GM06990 (cell line): ENCODE measurements around the gene SEL1L3.

ENCODE experiments used
- DNase-seq: peaks from one replicate; pipeline ENCODE4 v3.0.0-alpha.2; 2011; ENCODE audit not compliant: insufficient read length; ENCODE audit errors: extremely low read depth
- H3K27me3 ChIP-seq: replicated peaks from 2 replicates; pipeline ENCODE4 v1.6.0; 2011; ENCODE audit warnings: low read length; ENCODE audit not compliant: control insufficient read depth, insufficient read depth
- H3K36me3 ChIP-seq: 2 replicates; pipeline ENCODE4 v1.5.1; 2011; ENCODE audit warnings: low read length; ENCODE audit not compliant: control insufficient read depth, insufficient read depth
- H3K4me3 ChIP-seq: replicated peaks from 2 replicates; pipeline ENCODE4 v1.5.1; 2011; ENCODE audit warnings: low read depth, mild to moderate bottlenecking, control low read depth, low read length
- TF ChIP-seq, protein P1 (sequence below): IDR thresholded peaks from 2 replicates; pipeline ENCODE4 v1.5.1; 2011; ENCODE audit warnings: low read length, control low read depth, mild to moderate bottlenecking, inconsistent platforms; ENCODE audit not compliant: insufficient read depth, poor library complexity, severe bottlenecking

The SEL1L3 gene

DNA sequence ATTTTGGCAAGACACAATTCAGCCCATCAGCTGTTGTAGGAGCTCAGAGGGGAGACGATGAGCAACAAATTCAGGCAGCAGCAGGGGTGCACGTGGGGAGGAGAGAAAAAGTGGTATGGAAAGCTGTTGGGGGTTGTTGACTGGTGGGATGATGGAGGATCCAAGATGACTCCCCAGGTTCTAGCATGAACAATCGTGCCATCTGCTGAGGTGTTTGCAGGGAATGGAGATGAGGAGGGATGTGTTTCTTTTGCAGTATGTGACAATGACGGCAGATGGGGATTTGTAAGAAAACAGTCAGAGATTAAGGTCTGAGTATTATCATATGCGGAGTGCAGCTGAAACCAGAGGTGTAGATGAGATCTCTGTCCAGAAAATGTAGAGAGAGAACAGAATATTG lies 63.3 kb downstream of the SEL1L3 start:
- DNase-seq = no peak
- TF ChIP-seq, protein P1, sequence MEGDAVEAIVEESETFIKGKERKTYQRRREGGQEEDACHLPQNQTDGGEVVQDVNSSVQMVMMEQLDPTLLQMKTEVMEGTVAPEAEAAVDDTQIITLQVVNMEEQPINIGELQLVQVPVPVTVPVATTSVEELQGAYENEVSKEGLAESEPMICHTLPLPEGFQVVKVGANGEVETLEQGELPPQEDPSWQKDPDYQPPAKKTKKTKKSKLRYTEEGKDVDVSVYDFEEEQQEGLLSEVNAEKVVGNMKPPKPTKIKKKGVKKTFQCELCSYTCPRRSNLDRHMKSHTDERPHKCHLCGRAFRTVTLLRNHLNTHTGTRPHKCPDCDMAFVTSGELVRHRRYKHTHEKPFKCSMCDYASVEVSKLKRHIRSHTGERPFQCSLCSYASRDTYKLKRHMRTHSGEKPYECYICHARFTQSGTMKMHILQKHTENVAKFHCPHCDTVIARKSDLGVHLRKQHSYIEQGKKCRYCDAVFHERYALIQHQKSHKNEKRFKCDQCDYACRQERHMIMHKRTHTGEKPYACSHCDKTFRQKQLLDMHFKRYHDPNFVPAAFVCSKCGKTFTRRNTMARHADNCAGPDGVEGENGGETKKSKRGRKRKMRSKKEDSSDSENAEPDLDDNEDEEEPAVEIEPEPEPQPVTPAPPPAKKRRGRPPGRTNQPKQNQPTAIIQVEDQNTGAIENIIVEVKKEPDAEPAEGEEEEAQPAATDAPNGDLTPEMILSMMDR = no peak
- H3K36me3 ChIP-seq = peaks cover 3% of the 10 kb centered on the region
- H3K4me3 ChIP-seq = no peak overlapping the region
- no peaks in the 10 kb centered on the region for H3K27me3 ChIP-seq

DNA sequence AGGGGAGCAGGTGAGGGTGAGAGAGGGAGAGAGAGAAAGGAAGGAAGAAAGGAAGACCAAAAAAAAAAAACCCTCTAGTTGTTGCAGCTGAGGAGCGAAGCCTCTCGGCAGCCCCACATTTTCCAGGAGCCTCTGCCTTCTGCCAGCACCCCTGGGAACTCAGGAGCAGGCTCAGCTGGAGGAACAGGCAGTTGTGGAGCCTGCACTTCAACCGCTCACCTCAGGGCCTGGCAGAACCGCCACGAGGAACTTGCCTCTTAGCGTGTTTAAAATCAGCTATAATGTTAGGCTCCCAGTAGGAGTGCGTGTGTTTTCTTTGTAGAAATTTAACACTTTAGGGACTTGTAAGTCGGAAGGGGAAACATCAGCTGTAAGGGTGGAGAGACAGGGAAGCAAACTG lies 65.7 kb downstream of the SEL1L3 start:
- no peak for DNase-seq
- H3K27me3 ChIP-seq = no peaks in the 10 kb centered on the region
- TF ChIP-seq, protein P1 = no peak
- no peaks in the 10 kb centered on the region; the same call in none of the 2 replicates for H3K36me3 ChIP-seq
- no peak overlapping the region for H3K4me3 ChIP-seq

DNA sequence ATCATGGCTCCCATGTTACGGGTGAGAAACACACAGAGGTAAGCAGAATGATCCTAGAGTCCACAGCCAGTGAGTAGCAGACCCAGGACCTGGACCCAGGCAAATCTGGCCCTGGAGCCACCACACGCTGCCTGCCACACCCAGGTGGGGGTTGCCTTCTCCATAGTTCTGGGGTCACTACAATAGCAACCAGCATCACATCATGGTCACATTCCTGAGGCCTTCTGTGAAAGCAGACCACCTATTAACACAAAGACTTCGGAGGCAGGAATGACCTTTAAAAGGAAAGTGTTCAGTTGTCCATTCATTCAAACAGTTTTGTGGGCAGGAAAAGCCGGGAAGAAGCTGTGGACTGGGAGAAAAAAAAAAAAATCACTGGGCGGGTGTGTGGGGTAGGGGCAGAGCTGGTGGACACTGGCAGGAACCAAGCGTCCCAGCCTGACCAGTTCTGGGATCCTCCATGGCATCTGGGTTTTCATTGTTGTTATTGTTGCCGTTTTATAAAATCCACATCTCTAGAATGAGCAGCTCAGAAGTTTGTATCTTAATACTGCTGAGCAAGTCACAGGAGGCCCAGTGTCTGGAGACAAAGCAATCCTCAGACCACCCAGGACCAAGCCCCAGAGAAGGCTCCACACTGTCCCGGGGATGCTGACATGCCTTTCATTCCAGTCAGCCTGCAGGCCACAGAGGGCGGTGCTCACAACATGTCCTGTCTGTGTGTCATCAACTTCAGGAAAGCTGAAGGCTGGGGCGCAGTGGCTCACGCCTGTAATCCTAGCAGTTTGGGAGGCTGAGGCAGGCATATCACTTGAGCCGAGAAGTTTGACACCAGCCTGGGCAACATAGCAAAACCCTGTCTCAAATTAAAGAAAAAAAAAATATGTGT lies 67.0 kb downstream of the SEL1L3 start:
- H3K27me3 ChIP-seq = no peaks in the 10 kb centered on the region
- no peaks in the 10 kb centered on the region; the same call in none of the 2 replicates for H3K36me3 ChIP-seq
- DNase-seq = no peak
- TF ChIP-seq, protein P1 = no peak
- H3K4me3 ChIP-seq = no peak overlapping the region

DNA sequence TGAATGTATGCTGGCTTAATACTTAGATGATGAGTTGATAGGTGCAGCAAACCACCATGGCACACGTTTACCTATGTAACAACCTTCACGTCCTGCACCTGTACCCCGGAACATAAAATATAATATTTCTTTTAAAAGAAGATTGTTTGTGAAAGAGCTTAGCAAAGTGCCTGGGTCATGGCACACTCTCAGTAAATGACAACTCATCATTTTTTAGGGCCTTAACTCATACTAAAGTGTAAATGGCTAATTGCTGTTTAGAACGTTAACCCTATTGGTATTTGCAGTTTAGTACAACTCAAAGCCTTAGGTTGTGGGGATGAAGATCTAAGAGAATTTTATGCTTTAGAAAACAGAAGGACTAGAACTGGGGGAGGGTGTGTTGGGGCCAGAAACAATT lies 67.7 kb downstream of the SEL1L3 start:
- Histone ChIP-seq H3K27me3 (no peaks in the 10 kb centered on the region), H3K36me3 (no peaks in the 10 kb centered on the region; the same call in none of the 2 replicates), H3K4me3 (no peak overlapping the region)
- TF ChIP-seq, protein P1 = no peak
- no peak for DNase-seq

DNA sequence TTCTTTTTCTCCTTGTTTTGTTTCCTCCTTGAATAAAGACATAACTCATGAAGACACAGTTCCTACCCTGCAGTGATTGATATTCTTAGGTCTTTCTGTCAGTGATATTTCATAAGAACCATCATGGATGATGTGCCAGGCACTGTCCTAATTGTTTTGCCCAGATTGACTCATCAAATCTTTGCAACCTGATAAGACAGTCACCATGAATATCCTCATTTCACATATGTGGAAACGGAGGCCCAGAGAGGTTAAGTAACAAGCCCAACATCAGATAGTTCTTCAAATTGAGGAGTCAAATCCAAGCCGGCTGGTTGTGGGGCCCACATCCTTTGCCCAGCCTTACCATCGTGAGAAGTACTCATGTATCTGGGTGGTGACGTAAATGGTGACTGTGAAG lies 69.9 kb downstream of the SEL1L3 start:
- TF ChIP-seq, protein P1 = no peak
- H3K27me3 ChIP-seq = no peaks in the 10 kb centered on the region
- H3K36me3 ChIP-seq = no peaks in the 10 kb centered on the region; the same call in none of the 2 replicates
- no peak overlapping the region for H3K4me3 ChIP-seq
- no peak for DNase-seq
